Sigmoid colon (tissue), 7 donors: ENCODE data around the gene GYG2. TPM values are rescaled to one million over a fixed set of nuclear protein-coding genes. Genes with fewer than 3 reads are reported as not detected.

Experiments
- DNase-seq: peaks from one replicate; pipeline ENCODE4 v3.0.0-alpha.2; 2019
- H3K27ac ChIP-seq, 4 donors: fragments of 200-600 bp; sonication (generic); one replicate each; pipeline ENCODE4 v1.5.1; 2016 to 2019; ENCODE audit warnings: mild to moderate bottlenecking in 1 of 4
- H3K27me3 ChIP-seq, 3 donors: fragments of 200-600 bp; sonication (generic); one replicate each; pipeline ENCODE4 v1.5.1; 2019; ENCODE audit warnings: mild to moderate bottlenecking in 1 of 3
- H3K36me3 ChIP-seq, 4 donors: fragments of 200-600 bp; sonication (generic); one replicate each; pipeline ENCODE4 v1.5.1; 2016 to 2019
- H3K4me1 ChIP-seq, 4 donors: fragments of 200-600 bp; sonication (generic); one replicate each; pipeline ENCODE4 v1.5.1; 2017 to 2019
- H3K4me3 ChIP-seq, 4 donors: fragments of 200-600 bp; sonication (generic); one replicate each; pipeline ENCODE4 v1.5.1; 2017 to 2019; ENCODE audit warnings: mild to moderate bottlenecking in 2 of 4, moderate library complexity in 1 of 4
- H3K9me3 ChIP-seq, 4 donors: fragments of 200-600 bp in 3 of 4; sonication (generic) in 3 of 4; one replicate each; pipeline versions ENCODE4 v1.5.1 to v1.6.1; 2013 to 2019
- CTCF ChIP-seq, 4 experiments: fragments of 450-650 bp in 3 of 4; fragments of 200-600 bp in 1 of 4; IDR thresholded peaks; one replicate each; pipeline ENCODE4 v1.5.1; 2016 to 2019; ENCODE audit warnings: antibody characterized with exemption in 4 of 4, mild to moderate bottlenecking in 3 of 4, moderate library complexity in 2 of 4
- EP300 ChIP-seq, 4 donors: sonication (generic); formaldehyde crosslinking; IDR thresholded peaks; one replicate each; pipeline ENCODE4 v1.6.1; 2017; ENCODE audit warnings: antibody characterized with exemption in 4 of 4
- POLR2A ChIP-seq, 2 donors: fragments of 450-650 bp; IDR thresholded peaks; one replicate each; pipeline ENCODE4 v1.6.1; 2016; ENCODE audit warnings: antibody characterized with exemption in 2 of 2, mild to moderate bottlenecking in 2 of 2, moderate library complexity in 2 of 2
- POLR2AphosphoS5 ChIP-seq, 4 donors: sonication (generic); formaldehyde crosslinking; IDR thresholded peaks; one replicate each; pipeline ENCODE4 v1.6.1; 2017; ENCODE audit warnings: antibody characterized with exemption in 4 of 4
- WGBS, 2 donors: extraction: QIAGEN DNeasy Blood & Tissue Kit; methylation state at CpG; one replicate each; pipeline ENCODE4 v1.1.7; 2013; 5-methylcytosine and 5-hydroxymethylcytosine counted together
- intact Hi-C: fragments of 100-400 bp; cut with DNase I; formaldehyde crosslinking; loops from one replicate; pipeline ENCODE4 v1.15.1; 2023
- polyA plus RNA-seq, 3 donors: library from polyadenylated mRNA; stranded (reverse); fragments of 200-250 nt; gene quantifications; one replicate each; pipeline ENCODE4 v1.2.3, GENCODE V29; 2013
- total RNA-seq, 4 donors: library from RNA; depleted of rRNA; stranded (reverse); fragments of >200 nt; gene quantifications; one replicate each; pipeline ENCODE4 v1.1.0, GENCODE V29; 2016
- donor health status: healthy with polysubstance abuse.
- donor health status: Bipolar disorder and iron deficiency.
- donor health status: healthy.

Gene GYG2
- total and polyA plus RNA-seq, 7 donors: 1.6 to 6.0 (median 3.9) TPM

GRCh38 chrX:2828959-2829411 is 255 bp downstream of the GYG2 start:
- WGBS, 2 donors: 2 to 4% methylated on average over 44 of the region's 44 CpGs
- peaks cover 0 to 15% (median 3%) of the 10 kb centered on the region in 4 donors for H3K4me1 ChIP-seq
- H3K36me3 ChIP-seq: no peaks in the 10 kb centered on the region
- no peaks in the 10 kb centered on the region for H3K9me3 ChIP-seq
- intact Hi-C loops: no loop called here
- no peak for TF ChIP-seq EP300 (IDR thresholded peaks at IDR 0.05)
- no peak for TF ChIP-seq POLR2A (IDR thresholded peaks at IDR 0.05)
- no peak for TF ChIP-seq CTCF (IDR thresholded peaks at IDR 0.05)
- no peak for TF ChIP-seq POLR2AphosphoS5 (IDR thresholded peaks at IDR 0.05)
- H3K27ac ChIP-seq: no peak overlapping the region
- peak overlapping the region; percentile 12 to 57 (median 47) for H3K4me3 ChIP-seq
- DNase-seq: no peak
- H3K27me3 ChIP-seq: peaks cover 0 to 7% (median 4%) of the 10 kb centered on the region in 3 donors

- TF ChIP-seq POLR2A (IDR thresholded peaks at IDR 0.05): no peak
- no peak for TF ChIP-seq CTCF (IDR thresholded peaks at IDR 0.05)
- no peak for TF ChIP-seq EP300 (IDR thresholded peaks at IDR 0.05)
- TF ChIP-seq POLR2AphosphoS5 (IDR thresholded peaks at IDR 0.05): no peak
- H3K27me3 ChIP-seq: peaks cover 0 to 7% (median 4%) of the 10 kb centered on the region in 3 donors
- H3K36me3 ChIP-seq: no peaks in the 10 kb centered on the region
- 12 to 22% methylated on average over 62 of the region's 62 CpGs for WGBS, 2 donors
- H3K27ac ChIP-seq: no peak overlapping the region
- H3K4me1 ChIP-seq: peaks cover 0 to 15% (median 3%) of the 10 kb centered on the region in 4 donors
- H3K9me3 ChIP-seq: no peaks in the 10 kb centered on the region
- no peak for DNase-seq
- H3K4me3 ChIP-seq: peak overlapping the region; percentile 12 to 57 (median 47)
- intact Hi-C loops: no loop called here
Observed at GRCh38 chrX:2829469-2830246, 928 bp downstream of the GYG2 start.

GRCh38 chrX:2831471-2832228 is 2.9 kb downstream of the GYG2 start:
- Histone ChIP-seq H3K4me3 (no peak overlapping the region), H3K27me3 (peaks cover 0 to 7% (median 4%) of the 10 kb centered on the region in 3 donors), H3K36me3 (no peaks in the 10 kb centered on the region), H3K9me3 (no peaks in the 10 kb centered on the region), H3K27ac (no peak overlapping the region), H3K4me1 (peaks cover 0 to 15% (median 3%) of the 10 kb centered on the region in 4 donors)
- intact Hi-C loops: no loop called here
- no peak for DNase-seq
- WGBS, 2 donors: 91 to 93% methylated on average over 14 of the region's 14 CpGs
- TF ChIP-seq EP300 (IDR thresholded peaks at IDR 0.05) (no peak), POLR2AphosphoS5 (IDR thresholded peaks at IDR 0.05) (no peak), CTCF (IDR thresholded peaks at IDR 0.05) (no peak)

- Histone ChIP-seq H3K9me3 (no peaks in the 10 kb centered on the region), H3K36me3 (no peaks in the 10 kb centered on the region), H3K4me1 (no peaks in the 10 kb centered on the region), H3K27ac (no peak overlapping the region), H3K4me3 (no peak overlapping the region), H3K27me3 (no peaks in the 10 kb centered on the region)
- TF ChIP-seq POLR2A (IDR thresholded peaks at IDR 0.05): no peak
- no peak for TF ChIP-seq POLR2AphosphoS5 (IDR thresholded peaks at IDR 0.05)
- TF ChIP-seq CTCF (IDR thresholded peaks at IDR 0.05): no peak
- TF ChIP-seq EP300 (IDR thresholded peaks at IDR 0.05): no peak
- DNase-seq: no peak
- 94 to 98% methylated on average over 2 of the region's 2 CpGs for WGBS, 2 donors
- intact Hi-C loops: no loop called here
Observed at GRCh38 chrX:2837961-2838360, 9.2 kb downstream of the GYG2 start.
